Measurements from ENCODE around the gene PCGF1.

- TF ChIP-seq CTCF (conservative IDR thresholded peaks at IDR 0.05; ENCODE audit: low read depth, low read length), result no peak
- no peak for TF ChIP-seq POLR2A (IDR thresholded peaks at IDR 0.05; ENCODE audit: low read depth, low read length)
- TF ChIP-seq NFE2L2 (IDR thresholded peaks at IDR 0.05; ENCODE audit: low read depth, low read length), result no peak
Measured at GRCh38 chr2:74464406-74464805, 43.1 kb downstream of the PCGF1 start.
